ENCODE measurements around the gene CLPSL2.

The CLPSL2 gene

GRCh38 chr6:35823601-35824000 is 47.2 kb downstream of the CLPSL2 start:
- no peak for TF ChIP-seq ZFX (IDR thresholded peaks at IDR 0.05)
- no peak for TF ChIP-seq CTCF (conservative IDR thresholded peaks at IDR 0.05)
- H3K27ac ChIP-seq: no peak overlapping the region

GRCh38 chr6:35824552-35825192 is 48.3 kb downstream of the CLPSL2 start:
- H3K27ac ChIP-seq: no peak overlapping the region
- no peak for TF ChIP-seq ZFX (IDR thresholded peaks at IDR 0.05)
- no peak for TF ChIP-seq CTCF (conservative IDR thresholded peaks at IDR 0.05)
